Measurements from ENCODE around the gene LRCH3. TPM values are rescaled to one million over a fixed set of nuclear protein-coding genes. Genes with fewer than 3 reads are reported as not detected.
A peak's percentile ranks its signal among the peaks of the same experiment; 100 is the strongest.

The LRCH3 gene
- total RNA-seq, 1 experiment from 2014 or later, result 63.6 TPM

DNA sequence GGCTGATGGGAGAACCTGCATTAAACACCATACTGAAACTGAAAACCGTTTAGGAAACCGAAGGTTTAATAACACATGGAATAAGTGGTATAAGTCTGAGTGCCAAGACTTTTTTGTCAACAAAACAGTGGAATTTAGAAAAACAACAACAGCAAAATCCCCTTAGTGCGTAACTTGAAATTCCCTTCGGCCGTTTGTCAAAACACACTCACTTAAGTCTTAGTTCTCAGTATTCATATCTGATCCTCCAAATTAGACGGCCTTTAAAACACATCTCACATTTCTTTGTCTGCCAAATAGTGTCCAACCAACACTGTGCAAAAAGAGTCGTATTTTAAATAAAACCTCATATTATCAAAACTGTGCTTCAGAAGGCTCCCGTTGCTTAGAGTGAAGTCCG, 64.5 kb downstream of the LRCH3 start:
- Mint-ChIP-seq H3K4me1 (peaks cover 77% of the 10 kb centered on the region), H3K9me3 (no peaks in the 10 kb centered on the region), H3K27ac (peak overlapping the region; percentile 98), H3K4me3 (0 out of 2 replicates have a peak overlapping the region, but pooled peaks have one; percentile 11), H3K36me3 (peaks cover 40% of the 10 kb centered on the region), H3K27me3 (ENCODE audit: low read depth) (no peaks in the 10 kb centered on the region)
- TF ChIP-seq GABPB1 (CRISPR knock-in tag; IDR thresholded peaks at IDR 0.05), result no peak
- no peak for TF ChIP-seq HMGXB4 (CRISPR knock-in tag; IDR thresholded peaks at IDR 0.05)
- no peak for TF ChIP-seq ARID4B (CRISPR knock-in tag; IDR thresholded peaks at IDR 0.05; ENCODE audit: borderline replicate concordance)
- ATAC-seq (no peak), DNase-seq (ENCODE audit: low spot score) (no peak)
- ChIA-PET CTCF (interaction anchor here (1.0 kb wide), 1 partner anchor 11 kb away, joined by 3 read pairs; no protein-coding TSS in a partner anchor), POLR2A (no interaction called here)

- H3K36me3 Mint-ChIP-seq, result peaks cover 40% of the 10 kb centered on the region
- no peak for TF ChIP-seq NFE2L1 (CRISPR knock-in tag; IDR thresholded peaks at IDR 0.05)
- TF ChIP-seq ZNF121 (CRISPR knock-in tag; IDR thresholded peaks at IDR 0.05), result peak; percentile 96
- TF ChIP-seq EMX1 (CRISPR knock-in tag; IDR thresholded peaks at IDR 0.05), result no peak
- peak; percentile 91 for TF ChIP-seq HMGA2 (CRISPR knock-in tag; IDR thresholded peaks at IDR 0.05)
- no peak for TF ChIP-seq KAT7 (CRISPR knock-in tag; IDR thresholded peaks at IDR 0.05; ENCODE audit: borderline replicate concordance)
- peaks cover 76% of the 10 kb centered on the region for H3K4me1 Mint-ChIP-seq
- POLR2A ChIA-PET, result no interaction called here
- H3K27ac Mint-ChIP-seq, result peak overlapping the region; percentile 98
- no peak overlapping the region for H3K4me3 Mint-ChIP-seq
- H3K27me3 Mint-ChIP-seq (ENCODE audit: low read depth), result no peaks in the 10 kb centered on the region
- CTCF ChIA-PET, result interaction anchor here (1.8 kb wide), 1 partner anchor 257 kb away, joined by 4 read pairs; no protein-coding TSS in a partner anchor
- DNase-seq (ENCODE audit: low spot score) (no peak), ATAC-seq (no peak)
- H3K9me3 Mint-ChIP-seq, result no peaks in the 10 kb centered on the region
Measured at GRCh38 chr3:197856199-197856816, 65.3 kb downstream of the LRCH3 start.

DNA sequence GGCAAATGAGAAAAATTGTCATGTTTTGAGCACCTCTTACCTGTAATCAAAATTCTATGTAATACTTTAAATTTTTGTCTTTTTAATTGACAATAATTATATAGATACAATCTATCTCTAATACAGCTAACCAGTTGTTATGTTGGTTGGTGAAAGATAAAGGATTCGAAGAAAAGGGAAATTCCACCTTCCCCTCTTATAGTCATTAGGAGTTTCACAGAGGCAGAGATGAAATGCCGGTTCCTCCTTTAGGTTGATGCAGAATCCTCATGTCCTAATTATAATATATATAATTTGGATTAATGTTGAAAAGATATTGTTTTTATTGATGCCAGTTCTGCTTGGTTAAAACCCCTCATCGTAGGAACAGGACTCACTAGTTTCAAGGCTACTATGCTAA, 67.1 kb downstream of the LRCH3 start:
- Mint-ChIP-seq H3K4me3 (no peak overlapping the region), H3K36me3 (peaks cover 29% of the 10 kb centered on the region), H3K4me1 (peaks cover 78% of the 10 kb centered on the region), H3K9me3 (no peaks in the 10 kb centered on the region), H3K27me3 (ENCODE audit: low read depth) (no peaks in the 10 kb centered on the region), H3K27ac (peak overlapping the region; percentile 86)
- no peak for DNase-seq (ENCODE audit: low spot score)
- ChIA-PET POLR2A (no interaction called here), CTCF (interaction anchor here (1.8 to 2.1 kb wide), 2 partner anchors 48 to 259 kb away, joined by 4 to 8 read pairs; no protein-coding TSS in a partner anchor)
- ATAC-seq, result no peak
- TF ChIP-seq TEAD1 (CRISPR knock-in tag; IDR thresholded peaks at IDR 0.05) (no peak), TP53 (CRISPR knock-in tag; IDR thresholded peaks at IDR 0.05) (no peak), FOXP1 (CRISPR knock-in tag; IDR thresholded peaks at IDR 0.05; ENCODE audit: borderline replicate concordance) (no peak), JAZF1 (CRISPR knock-in tag; IDR thresholded peaks at IDR 0.05) (no peak), NR1H2 (CRISPR knock-in tag; IDR thresholded peaks at IDR 0.05) (no peak), ERG (CRISPR knock-in tag; IDR thresholded peaks at IDR 0.05) (no peak), ATF6 (CRISPR knock-in tag; IDR thresholded peaks at IDR 0.05) (no peak), ZNF423 (CRISPR knock-in tag; IDR thresholded peaks at IDR 0.05) (no peak)
- TF ChIP-seq, protein P1, sequence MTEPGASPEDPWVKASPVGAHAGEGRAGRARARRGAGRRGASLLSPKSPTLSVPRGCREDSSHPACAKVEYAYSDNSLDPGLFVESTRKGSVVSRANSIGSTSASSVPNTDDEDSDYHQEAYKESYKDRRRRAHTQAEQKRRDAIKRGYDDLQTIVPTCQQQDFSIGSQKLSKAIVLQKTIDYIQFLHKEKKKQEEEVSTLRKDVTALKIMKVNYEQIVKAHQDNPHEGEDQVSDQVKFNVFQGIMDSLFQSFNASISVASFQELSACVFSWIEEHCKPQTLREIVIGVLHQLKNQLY (CRISPR knock-in tag; IDR thresholded peaks at IDR 0.05), result no peak
- TF ChIP-seq, protein P2, sequence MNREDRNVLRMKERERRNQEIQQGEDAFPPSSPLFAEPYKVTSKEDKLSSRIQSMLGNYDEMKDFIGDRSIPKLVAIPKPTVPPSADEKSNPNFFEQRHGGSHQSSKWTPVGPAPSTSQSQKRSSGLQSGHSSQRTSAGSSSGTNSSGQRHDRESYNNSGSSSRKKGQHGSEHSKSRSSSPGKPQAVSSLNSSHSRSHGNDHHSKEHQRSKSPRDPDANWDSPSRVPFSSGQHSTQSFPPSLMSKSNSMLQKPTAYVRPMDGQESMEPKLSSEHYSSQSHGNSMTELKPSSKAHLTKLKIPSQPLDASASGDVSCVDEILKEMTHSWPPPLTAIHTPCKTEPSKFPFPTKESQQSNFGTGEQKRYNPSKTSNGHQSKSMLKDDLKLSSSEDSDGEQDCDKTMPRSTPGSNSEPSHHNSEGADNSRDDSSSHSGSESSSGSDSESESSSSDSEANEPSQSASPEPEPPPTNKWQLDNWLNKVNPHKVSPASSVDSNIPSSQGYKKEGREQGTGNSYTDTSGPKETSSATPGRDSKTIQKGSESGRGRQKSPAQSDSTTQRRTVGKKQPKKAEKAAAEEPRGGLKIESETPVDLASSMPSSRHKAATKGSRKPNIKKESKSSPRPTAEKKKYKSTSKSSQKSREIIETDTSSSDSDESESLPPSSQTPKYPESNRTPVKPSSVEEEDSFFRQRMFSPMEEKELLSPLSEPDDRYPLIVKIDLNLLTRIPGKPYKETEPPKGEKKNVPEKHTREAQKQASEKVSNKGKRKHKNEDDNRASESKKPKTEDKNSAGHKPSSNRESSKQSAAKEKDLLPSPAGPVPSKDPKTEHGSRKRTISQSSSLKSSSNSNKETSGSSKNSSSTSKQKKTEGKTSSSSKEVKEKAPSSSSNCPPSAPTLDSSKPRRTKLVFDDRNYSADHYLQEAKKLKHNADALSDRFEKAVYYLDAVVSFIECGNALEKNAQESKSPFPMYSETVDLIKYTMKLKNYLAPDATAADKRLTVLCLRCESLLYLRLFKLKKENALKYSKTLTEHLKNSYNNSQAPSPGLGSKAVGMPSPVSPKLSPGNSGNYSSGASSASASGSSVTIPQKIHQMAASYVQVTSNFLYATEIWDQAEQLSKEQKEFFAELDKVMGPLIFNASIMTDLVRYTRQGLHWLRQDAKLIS (CRISPR knock-in tag; IDR thresholded peaks at IDR 0.05; ENCODE audit: borderline replicate concordance), result no peak

All from WTC11 (cell line).